Umbilical cord (tissue), 2 donors: ENCODE measurements around the gene SLC4A2. TPM values are rescaled to one million over a fixed set of nuclear protein-coding genes. Genes with fewer than 3 reads are reported as not detected.
"Not testable (repeated sequence)": the region's sequence is repeated elsewhere in the genome, so short reads cannot be mapped to it uniquely, and the experiment has no call there.

Source experiments
- DNase-seq: peaks from one replicate; pipeline ENCODE4 v3.0.0-alpha.2; 2015; ENCODE audit warnings: low spot score
- total RNA-seq: library from RNA; depleted of rRNA; stranded (reverse); fragments of >200 nt; gene quantifications from one replicate; pipeline ENCODE4 v1.2.3, GENCODE V29; 2014; ENCODE audit warnings: low replicate concordance; ENCODE audit not compliant: insufficient read depth

The SLC4A2 gene
- total RNA-seq, 1 donor from 2014 or later = 52.0 TPM

GRCh38 chr7:151025924-151026671, 33.3 kb upstream of the SLC4A2 start:
- no peak for DNase-seq

- peak; percentile 67 for DNase-seq
These were observed 32.3 kb upstream of the SLC4A2 start for GRCh38 chr7:151026771-151027727.

DNA sequence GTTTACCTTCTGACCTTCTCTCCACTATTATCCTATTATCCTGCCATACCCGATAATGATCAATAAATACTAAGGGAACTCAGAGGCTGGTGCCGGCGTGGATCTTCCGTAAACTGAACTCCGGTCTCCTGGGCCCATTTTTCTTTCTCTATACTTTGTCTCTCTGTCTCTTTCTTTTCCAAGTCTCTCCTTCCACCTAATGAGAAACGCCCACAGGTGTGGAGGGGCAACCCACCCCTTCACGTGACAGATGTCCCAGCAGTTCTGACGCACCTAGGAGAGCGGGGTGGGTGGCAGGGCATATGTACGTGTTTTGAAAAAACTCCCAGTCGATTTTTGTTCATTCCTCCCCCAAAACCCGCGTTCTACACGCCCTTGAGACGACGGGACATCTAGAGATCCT, 31.7 kb upstream of the SLC4A2 start:
- not testable (repeated sequence) for DNase-seq

GRCh38 chr7:151028131-151028947, 31.1 kb upstream of the SLC4A2 start, which contains the start of gene ABCB8:
Gene ABCB8 (plus strand): TSS chr7:151028450. CDS start chr7:151028516, 66 bp downstream.
- peak; percentile 99 for DNase-seq

GRCh38 chr7:151028948-151029501, 30.4 kb upstream of the SLC4A2 start:
- DNase-seq = no peak

DNA sequence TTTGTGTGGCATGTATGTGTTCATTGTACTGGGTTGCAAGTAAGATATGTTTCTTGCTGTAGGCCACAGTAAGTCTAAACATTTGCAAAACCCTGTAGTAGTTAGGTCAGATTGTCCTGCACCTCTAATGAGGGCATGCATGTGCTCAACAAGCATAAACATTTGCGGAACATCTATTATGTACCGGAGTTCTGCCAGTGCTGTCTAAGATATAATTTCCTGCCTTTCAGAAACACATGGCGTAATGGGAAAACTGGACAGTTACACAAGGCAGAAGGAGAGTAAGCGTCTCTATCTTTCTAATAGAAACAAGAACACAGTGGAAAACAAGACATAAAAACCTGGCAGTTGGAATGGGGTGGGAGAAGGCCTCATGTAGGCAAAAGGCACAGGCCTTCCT, 28.4 kb upstream of the SLC4A2 start:
- DNase-seq = no peak

- DNase-seq = no peak
These were observed 26.2 kb upstream of the SLC4A2 start for GRCh38 chr7:151032936-151033863.

- DNase-seq = no peak
These were observed 25.5 kb upstream of the SLC4A2 start for GRCh38 chr7:151033864-151034249.

- DNase-seq = no peak
These were observed 24.9 kb upstream of the SLC4A2 start for GRCh38 chr7:151034312-151035025.

DNA sequence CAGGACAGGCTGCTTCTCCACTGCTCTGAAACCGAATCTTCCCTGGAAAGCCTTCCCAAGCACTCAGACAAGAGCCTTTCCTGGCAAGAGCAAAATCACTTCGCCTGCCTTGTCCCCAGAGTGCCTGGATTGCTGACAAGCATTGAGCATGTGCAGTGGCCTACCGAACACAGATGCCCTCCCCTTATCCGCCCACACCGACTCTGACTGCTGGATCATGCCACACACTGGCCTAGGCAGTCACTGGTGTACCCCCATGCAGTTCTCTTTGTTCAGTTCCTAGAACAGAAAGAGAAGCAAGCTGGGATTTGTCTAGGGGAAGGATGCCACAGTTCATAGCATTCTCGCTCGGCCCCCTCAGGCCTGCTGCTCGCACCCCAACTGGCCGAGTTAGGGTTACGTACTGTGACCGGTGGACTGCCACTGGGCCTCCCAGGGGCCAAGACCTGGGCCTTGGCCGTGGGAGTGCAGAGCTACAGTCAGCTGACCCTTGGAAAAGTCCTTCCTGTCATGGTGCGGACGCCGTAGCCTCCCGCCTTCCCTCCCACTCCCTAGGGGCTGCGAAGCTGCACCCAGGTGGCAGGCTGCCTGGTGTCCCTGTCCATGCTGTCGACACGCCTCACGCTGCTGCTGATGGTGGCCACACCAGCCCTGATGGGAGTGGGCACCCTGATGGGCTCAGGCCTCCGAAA, 24.2 kb upstream of the SLC4A2 start:
- DNase-seq = no peak

DNA sequence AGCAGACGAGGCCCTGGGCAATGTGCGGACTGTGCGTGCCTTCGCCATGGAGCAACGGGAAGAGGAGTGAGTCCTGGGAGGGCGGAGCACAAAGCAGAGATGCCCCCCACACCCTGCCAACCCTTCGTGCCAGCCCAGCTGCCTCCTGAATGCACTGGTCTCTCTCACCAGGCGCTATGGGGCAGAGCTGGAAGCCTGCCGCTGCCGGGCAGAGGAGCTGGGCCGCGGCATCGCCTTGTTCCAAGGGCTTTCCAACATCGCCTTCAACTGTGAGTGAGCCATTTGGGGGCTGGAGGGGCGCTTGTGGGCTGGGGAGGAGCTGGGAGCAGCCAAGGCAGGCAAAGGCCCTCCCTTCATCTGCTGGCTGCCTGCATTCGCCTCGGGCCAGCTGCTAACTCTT, 23.5 kb upstream of the SLC4A2 start:
- no peak for DNase-seq

- peak; percentile 88 for DNase-seq
These were observed 20.2 kb upstream of the SLC4A2 start for GRCh38 chr7:151038951-151039849.

- DNase-seq = no peak
These were observed 19.4 kb upstream of the SLC4A2 start for GRCh38 chr7:151039850-151040548.

DNA sequence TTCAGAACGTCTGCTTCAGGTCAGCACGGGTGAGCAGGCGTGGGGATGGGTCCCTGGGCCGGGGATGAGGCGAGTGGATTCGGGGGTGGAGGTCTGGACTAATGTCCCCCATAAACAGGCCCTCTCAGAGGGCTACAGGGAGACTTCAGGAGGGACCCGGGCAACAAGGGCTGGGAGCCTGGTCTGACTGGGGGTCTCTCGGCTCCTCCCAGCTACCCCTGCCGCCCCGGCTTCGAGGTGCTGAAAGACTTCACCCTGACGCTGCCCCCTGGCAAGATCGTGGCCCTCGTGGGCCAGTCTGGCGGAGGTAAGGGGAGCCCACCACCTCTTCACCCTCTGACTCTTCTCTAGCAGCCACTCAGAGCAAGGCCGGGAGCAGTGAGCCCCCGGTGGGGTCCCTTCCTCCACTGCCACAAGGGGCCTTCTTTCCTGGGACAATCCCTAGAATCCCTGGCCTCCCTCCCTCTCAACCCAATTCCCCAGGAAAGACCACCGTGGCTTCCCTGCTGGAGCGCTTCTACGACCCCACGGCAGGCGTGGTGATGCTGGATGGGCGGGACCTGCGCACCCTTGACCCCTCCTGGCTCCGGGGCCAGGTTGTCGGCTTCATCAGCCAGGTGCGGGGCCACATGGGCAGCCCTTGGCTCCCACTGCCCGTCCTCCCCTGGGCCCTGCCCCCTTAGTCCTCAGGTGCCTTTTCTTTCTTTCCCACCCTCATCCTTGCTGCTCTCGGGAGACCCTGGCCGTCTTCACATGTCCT, 18.6 kb upstream of the SLC4A2 start:
- DNase-seq = no peak

DNA sequence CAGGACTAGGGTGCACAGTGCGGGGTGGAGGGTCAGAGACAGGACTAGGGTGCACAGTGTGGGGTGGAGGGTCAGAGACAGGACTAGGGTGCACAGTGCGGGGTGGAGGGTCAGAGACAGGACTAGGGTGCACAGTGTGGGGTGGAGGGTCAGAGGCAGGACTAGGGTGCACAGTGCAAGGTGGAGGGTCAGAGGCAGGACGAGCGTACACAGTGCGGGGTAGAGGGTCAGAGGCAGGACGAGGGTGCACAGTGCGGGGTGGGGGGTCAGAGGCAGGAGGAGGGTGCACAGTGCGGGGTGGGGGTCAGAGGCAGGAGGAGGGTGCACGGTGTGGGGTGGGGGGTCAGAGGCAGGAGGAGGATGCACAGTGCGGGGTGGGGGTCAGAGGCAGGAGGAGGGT, 15.9 kb upstream of the SLC4A2 start:
- not testable (repeated sequence) for DNase-seq

DNA sequence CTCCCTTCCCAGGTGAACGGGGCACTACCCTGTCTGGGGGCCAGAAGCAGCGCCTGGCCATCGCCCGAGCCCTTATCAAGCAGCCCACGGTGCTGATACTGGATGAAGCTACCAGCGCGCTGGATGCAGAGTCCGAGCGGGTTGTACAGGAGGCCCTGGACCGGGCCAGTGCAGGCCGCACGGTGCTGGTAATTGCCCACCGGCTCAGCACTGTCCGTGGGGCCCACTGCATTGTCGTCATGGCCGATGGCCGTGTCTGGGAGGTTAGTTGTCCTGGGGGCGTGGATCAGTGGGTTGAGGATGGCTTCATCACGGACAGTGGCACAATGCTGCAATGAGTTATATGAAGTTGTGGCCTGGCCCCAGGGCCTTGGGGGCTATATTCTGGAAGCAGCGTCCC, 15.4 kb upstream of the SLC4A2 start:
- DNase-seq = no peak

GRCh38 chr7:151045262-151045661, 14.1 kb upstream of the SLC4A2 start:
- DNase-seq = no peak
